ENCODE measurements around the gene MRPL34. TPM values are rescaled to one million over a fixed set of nuclear protein-coding genes. Genes with fewer than 3 reads are reported as not detected.

Gene MRPL34
- total and polyA plus RNA-seq, 9 of the 15 experiments (the other 6 are each of a cell fraction or from before 2014, with no cell fraction given) = 11.5 to 256 (median 72.5) TPM

DNA sequence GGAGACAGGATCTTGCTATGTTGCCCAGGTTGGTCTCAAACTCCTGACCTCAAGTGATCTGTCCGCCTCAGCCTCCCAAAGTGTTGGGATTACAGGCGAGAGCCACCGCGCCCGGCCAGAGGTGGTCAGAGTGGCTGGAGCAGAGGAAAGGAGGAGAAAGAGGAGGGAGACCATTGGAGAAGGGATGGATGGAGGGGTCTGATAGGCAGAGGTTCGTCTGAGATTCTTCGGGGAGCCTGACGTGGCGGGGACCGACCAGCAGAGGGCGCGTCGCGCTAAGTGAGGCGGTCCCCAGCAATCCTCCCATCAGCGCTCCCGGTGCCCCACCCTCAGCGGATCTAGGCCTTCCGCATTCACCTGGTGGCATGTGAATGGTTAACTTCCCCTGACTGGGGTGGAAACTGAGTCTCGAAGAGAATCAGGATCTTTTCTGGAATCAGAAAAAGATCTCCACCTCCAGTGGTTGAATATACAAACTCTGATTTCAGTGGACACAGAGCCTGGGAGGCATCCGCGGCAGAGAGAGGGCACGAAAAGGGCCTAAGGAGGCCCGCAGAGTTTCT is 40.5 kb downstream of the MRPL34 start (continued):
- TF ChIP-seq, protein P1, sequence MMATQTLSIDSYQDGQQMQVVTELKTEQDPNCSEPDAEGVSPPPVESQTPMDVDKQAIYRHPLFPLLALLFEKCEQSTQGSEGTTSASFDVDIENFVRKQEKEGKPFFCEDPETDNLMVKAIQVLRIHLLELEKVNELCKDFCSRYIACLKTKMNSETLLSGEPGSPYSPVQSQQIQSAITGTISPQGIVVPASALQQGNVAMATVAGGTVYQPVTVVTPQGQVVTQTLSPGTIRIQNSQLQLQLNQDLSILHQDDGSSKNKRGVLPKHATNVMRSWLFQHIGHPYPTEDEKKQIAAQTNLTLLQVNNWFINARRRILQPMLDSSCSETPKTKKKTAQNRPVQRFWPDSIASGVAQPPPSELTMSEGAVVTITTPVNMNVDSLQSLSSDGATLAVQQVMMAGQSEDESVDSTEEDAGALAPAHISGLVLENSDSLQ (IDR thresholded peaks at IDR 0.05) = peak; percentile 29
- 0 out of 2 replicates have a peak, but pooled peaks have one; percentile 21 for TF ChIP-seq ESRRA (IDR thresholded peaks at IDR 0.05; ENCODE audit: borderline replicate concordance, low read depth)
- TF ChIP-seq CTBP1 (IDR thresholded peaks at IDR 0.05; ENCODE audit: borderline replicate concordance) = peak; percentile 84; the same call in 1 of the 2 replicates
- TF ChIP-seq RBM25 (IDR thresholded peaks at IDR 0.05; ENCODE audit: low read depth, low read length, severe bottlenecking) = peak; percentile 65
- peak; percentile 70; the same call in 1 of the 2 replicates for TF ChIP-seq CC2D1A (IDR thresholded peaks at IDR 0.05)
- peak; percentile 60; the same call in 1 of the 2 replicates for TF ChIP-seq CREM (IDR thresholded peaks at IDR 0.05; ENCODE audit: low read depth)
- TF ChIP-seq NBN (IDR thresholded peaks at IDR 0.05; ENCODE audit: low read depth) = peak; percentile 63; the same call in 1 of the 2 replicates
- TF ChIP-seq BCOR (IDR thresholded peaks at IDR 0.05) = peak; percentile 83
- TF ChIP-seq TEAD1 (CRISPR knock-in tag; IDR thresholded peaks at IDR 0.05) = 0 out of 4 replicates have a peak, but pooled peaks of 1 of the 2 experiments have one; percentile 58
- no peak for TF ChIP-seq SREBF2 (CRISPR knock-in tag; IDR thresholded peaks at IDR 0.05)
- TF ChIP-seq, protein P2, sequence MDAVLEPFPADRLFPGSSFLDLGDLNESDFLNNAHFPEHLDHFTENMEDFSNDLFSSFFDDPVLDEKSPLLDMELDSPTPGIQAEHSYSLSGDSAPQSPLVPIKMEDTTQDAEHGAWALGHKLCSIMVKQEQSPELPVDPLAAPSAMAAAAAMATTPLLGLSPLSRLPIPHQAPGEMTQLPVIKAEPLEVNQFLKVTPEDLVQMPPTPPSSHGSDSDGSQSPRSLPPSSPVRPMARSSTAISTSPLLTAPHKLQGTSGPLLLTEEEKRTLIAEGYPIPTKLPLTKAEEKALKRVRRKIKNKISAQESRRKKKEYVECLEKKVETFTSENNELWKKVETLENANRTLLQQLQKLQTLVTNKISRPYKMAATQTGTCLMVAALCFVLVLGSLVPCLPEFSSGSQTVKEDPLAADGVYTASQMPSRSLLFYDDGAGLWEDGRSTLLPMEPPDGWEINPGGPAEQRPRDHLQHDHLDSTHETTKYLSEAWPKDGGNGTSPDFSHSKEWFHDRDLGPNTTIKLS (IDR thresholded peaks at IDR 0.05; ENCODE audit: borderline replicate concordance, low read depth) = no peak
- no peak for TF ChIP-seq SMARCC2 (IDR thresholded peaks at IDR 0.05; ENCODE audit: low read depth)
- TF ChIP-seq HDAC1 (IDR thresholded peaks at IDR 0.05) = peak in 1 of 2 experiments; percentile 54; a peak in 1 of 4 replicates
- TF ChIP-seq SPI1 (IDR thresholded peaks at IDR 0.05; ENCODE audit: borderline replicate concordance, low read depth, low read length) = peak; percentile 62; the same call in 1 of the 2 replicates
- TF ChIP-seq, protein P3, sequence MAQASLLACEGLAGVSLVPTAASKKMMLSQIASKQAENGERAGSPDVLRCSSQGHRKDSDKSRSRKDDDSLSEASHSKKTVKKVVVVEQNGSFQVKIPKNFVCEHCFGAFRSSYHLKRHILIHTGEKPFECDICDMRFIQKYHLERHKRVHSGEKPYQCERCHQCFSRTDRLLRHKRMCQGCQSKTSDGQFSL (CRISPR knock-in tag; IDR thresholded peaks at IDR 0.05) = peak; percentile 47; the same call in 1 of the 2 replicates
- TF ChIP-seq, protein P3 (tag; IDR thresholded peaks at IDR 0.05) = no peak
- peak; percentile 63; the same call in 1 of the 2 replicates for TF ChIP-seq ZNF263 (CRISPR knock-in tag; IDR thresholded peaks at IDR 0.05; ENCODE audit: borderline replicate concordance)
- no peak for TF ChIP-seq TRIM28 (IDR thresholded peaks at IDR 0.05)
- TF ChIP-seq RB1 (IDR thresholded peaks at IDR 0.05; ENCODE audit: low read depth) = peak; percentile 81; the same call in 1 of the 2 replicates
- TF ChIP-seq ATF7 (IDR thresholded peaks at IDR 0.05) = 0 out of 2 replicates have a peak, but pooled peaks have one; percentile 18
- no peak for TF ChIP-seq NCOA2 (IDR thresholded peaks at IDR 0.05; ENCODE audit: partially characterized antibody in 2 of 2)
- no peak for TF ChIP-seq TARDBP (IDR thresholded peaks at IDR 0.05)
- peak; percentile 31; the same call in 1 of the 2 replicates for TF ChIP-seq L3MBTL2 (IDR thresholded peaks at IDR 0.05)
- no peak for TF ChIP-seq C11orf30 (IDR thresholded peaks at IDR 0.05; ENCODE audit: low read depth)
- TF ChIP-seq, protein P4, sequence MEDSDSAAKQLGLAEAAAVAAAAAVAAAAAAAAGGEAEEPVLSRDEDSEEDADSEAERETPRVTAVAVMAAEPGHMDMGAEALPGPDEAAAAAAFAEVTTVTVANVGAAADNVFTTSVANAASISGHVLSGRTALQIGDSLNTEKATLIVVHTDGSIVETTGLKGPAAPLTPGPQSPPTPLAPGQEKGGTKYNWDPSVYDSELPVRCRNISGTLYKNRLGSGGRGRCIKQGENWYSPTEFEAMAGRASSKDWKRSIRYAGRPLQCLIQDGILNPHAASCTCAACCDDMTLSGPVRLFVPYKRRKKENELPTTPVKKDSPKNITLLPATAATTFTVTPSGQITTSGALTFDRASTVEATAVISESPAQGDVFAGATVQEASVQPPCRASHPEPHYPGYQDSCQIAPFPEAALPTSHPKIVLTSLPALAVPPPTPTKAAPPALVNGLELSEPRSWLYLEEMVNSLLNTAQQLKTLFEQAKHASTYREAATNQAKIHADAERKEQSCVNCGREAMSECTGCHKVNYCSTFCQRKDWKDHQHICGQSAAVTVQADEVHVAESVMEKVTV (CRISPR knock-in tag; IDR thresholded peaks at IDR 0.05) = peak; percentile 61
- TF ChIP-seq MCM5 (IDR thresholded peaks at IDR 0.05; ENCODE audit: low read depth) = no peak
- peak; percentile 77 for TF ChIP-seq PHF20 (IDR thresholded peaks at IDR 0.05; ENCODE audit: partially characterized antibody)

All from K562 (cell line).